Measurements from ENCODE around the gene MRPS22.

Gene MRPS22

DNA sequence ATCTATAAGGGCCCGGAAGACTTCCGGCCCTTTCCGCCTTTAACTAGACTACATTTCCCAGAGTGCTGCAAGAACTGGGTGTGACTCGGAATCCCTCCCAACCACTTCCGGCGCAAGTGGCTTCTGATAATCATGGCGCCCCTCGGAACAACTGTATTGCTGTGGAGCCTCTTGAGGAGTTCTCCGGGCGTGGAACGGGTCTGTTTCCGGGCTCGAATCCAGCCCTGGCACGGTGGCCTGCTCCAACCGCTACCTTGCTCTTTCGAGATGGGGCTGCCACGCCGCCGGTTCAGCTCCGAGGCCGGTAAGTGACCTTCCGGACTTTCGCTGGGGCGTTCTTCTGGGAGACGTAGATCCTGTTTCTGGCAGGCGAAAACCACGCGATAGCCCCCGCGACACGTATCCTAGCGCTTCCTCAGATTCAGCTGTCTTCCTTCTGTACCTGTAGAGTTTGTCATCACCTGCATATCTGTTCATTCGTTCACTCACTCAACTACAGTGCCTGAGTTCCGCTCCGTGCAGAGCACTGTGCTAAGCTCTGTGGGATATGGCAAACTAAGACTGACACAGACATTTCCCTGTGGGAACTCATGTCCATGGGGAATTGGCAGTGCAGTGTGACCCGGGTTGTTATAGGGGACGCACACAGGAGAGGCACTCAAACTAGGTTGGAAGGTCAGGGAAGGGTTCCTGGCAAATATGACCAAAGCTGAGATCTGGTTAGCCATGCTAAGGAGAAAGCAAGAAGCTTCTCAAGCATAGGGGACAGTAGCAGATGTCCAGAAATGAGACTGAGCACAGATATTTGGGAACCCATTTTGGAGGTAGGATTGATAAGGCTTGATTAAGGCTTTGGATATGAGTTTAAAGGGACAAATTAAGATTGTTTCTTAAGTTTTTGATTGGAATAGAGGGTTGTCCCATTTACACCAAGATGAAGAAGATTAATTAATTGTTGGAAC is at the start of gene MRPS22:
Gene MRPS22, plus strand, starts transcription at position 126 of the 962 bp plus-strand sequence. Its CDS starts 7 bp downstream, at position 133.
- DNase-seq (ENCODE audit: low read depth in 2 of 2), result peak; percentile 73 to 77

DNA sequence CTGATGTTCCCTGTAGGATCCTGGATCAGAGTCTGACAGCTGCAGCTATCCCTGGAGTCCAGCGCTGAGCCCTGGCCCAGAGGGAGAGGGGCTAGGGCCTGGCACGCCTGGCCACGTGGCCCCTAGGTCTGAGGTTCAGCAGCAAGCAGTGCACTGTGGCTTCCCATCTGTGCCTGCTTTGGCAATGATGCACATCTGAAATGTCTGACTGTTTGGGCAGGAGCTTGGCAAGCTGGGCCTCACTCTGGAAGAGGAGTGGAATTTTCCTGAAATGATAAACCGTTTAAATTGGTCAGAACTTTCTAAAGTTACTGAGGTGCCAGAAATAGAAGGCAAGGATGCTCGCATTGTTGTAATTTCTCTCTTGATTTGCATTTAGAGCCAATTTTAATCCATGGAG is 48.8 kb upstream of the MRPS22 start:
- DNase-seq (ENCODE audit: low read depth in 2 of 2), result no peak

DNA sequence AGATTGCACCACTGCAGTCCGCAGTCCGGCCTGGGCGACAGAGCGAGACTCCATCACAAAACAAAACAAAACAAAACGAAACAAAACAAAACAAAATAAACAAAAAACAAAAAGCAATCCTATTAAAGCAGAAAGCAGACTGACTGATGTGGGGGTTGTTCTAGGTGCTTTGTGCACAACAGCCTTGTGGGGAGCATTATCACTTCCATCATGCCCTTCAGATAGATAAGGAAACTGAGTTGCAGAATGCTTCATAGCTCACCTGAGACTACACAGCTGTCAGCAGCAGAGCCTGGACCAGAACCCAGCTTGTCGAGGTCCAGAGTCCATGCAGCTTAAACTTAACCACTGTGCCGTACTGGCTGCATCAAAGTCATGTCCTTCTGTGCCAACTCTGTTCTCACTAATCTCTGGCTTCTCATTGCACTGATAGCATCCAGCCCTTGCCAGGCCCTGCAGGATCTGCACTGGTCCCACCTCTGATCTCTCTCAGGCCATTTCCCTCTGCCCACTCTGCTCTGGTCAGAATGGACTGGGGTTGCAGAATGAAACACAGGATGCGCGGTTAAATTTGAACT is 47.6 kb upstream of the MRPS22 start:
- no peak for DNase-seq (ENCODE audit: low read depth in 2 of 2)

DNA sequence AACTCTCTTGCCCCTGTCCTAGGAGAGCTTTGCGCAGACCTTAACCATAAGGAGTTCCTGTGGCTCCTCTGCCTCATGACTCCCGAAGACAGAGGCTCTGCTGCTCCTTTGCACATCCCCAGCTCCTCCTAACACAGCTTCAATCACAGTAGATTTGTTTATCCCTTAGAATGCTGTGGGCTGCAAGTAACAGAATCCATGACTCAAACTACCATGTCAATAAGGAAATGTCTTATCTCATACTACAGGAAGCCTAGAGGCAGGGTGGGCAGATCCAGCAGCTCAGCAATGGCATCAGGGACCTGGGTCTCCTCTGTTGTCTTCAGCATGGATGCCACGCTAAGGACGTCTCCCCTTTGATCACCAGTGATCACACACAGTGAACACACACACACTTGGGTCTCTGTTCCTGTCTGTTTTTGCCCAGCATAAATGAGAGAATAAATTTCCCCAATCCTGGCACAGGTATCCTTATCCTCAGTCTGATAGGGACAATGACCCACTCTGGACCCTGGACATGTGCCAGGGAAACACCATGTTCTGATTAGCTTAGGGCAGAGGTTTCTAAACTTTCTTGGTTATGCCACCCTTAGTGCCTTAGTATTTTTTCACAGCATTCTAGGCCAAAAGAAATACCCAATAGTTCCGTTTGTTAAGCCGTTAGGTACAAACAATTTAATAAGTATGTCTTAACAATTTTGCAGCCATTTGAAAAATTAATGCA is 46.1 kb upstream of the MRPS22 start:
- DNase-seq (ENCODE audit: low read depth in 2 of 2), result no peak

DNA sequence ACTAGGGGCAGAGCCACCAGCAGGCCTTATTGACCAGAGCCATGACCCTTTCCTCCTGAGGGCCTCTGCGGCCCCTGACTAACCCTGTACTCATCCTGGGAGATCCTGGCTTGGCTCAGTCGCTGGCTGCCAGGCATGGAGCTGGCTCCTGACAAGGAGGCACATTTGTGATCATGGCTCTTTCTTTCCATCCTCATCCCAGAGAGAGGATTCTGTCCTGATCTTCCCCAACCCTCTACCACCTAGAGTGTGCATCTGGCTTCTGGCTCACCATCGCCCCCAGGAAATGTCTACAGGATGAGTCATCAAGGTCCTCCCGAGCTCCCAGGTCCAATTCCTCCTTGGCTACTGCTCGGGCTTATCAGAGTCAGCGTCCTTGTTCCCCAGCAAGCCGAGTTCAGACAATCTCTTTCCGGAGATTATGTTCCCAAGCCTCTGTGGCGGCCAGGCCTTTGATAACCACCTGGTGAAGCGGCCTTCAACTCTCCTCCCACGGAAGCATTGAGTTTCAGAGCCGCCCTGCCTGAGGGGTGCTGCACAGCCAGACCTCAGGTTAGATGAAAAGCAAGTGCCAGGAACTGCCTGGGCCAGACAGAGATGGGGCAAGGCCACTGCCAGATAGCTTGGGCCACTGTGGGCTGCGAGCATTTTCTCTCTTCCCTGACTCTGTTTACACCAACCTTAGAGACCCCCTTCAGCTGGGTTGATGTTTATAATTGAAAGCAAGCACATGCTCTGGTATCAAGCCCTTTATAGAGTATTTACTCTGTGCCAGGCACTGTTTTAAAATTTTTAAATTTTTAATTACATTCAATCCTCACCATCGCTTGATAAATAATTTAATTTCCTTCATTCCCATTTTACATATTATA is 44.3 kb upstream of the MRPS22 start:
- no peak for DNase-seq (ENCODE audit: low read depth in 2 of 2)

DNA sequence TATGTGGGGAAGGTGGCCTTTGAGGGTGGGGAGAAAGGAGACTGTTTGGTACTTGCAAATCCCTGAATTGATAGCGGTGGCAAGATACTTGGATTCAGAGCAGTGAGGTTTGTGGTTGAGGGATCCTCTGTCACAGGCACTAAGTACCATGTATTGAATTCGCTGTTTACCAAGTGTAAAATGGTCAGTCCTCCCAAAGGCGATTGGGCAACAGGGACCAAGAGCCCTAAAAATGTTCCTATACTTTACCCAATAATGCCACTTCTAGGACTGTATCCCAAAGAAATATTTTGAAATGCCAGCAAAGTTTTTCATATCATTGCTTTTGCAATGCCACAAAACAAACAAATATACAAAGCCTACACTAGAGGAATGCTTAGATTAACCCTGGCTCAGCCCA is 43.4 kb upstream of the MRPS22 start:
- DNase-seq (ENCODE audit: low read depth in 2 of 2), result no peak

DNA sequence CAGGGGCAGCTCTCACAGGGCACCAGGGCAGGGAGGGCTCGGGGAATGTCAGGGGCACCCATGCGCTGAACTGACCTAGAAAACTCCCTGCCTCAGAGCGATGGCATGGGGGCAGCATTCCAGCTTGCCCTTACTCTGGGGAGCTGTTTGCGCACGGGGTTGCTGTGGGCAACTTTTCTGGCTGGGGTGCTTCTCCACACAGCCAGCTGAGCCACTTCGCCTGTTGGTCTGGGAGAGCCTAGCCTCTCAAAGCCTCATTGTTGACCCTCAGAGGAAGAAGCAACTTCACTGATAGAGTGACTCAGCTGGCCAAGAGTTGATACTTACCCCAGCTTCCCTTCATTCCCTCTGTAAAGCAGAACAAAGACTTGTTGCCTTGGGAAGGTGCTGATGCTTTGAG is 42.6 kb upstream of the MRPS22 start:
- no peak for DNase-seq (ENCODE audit: low read depth in 2 of 2)

DNA sequence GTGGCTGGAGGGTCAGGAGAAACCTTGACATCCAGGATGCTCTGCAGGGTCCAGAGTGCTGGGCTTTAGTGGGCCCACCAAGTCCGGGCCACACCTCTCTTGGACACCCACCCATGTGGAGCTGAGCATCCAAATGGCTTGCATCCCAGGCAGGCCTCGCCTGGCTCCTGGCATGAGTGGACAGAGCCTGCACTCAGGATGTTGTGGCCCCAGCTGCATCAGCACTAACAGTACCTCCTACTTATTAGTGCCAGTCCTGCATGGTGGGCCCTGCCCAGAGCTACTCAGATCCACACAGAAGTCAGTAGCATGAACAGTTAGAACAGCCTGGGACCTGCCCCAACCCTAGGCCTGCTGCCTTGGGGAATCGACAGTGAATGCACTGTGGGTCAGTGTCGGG is 42.2 kb upstream of the MRPS22 start:
- no peak for DNase-seq (ENCODE audit: low read depth in 2 of 2)

DNA sequence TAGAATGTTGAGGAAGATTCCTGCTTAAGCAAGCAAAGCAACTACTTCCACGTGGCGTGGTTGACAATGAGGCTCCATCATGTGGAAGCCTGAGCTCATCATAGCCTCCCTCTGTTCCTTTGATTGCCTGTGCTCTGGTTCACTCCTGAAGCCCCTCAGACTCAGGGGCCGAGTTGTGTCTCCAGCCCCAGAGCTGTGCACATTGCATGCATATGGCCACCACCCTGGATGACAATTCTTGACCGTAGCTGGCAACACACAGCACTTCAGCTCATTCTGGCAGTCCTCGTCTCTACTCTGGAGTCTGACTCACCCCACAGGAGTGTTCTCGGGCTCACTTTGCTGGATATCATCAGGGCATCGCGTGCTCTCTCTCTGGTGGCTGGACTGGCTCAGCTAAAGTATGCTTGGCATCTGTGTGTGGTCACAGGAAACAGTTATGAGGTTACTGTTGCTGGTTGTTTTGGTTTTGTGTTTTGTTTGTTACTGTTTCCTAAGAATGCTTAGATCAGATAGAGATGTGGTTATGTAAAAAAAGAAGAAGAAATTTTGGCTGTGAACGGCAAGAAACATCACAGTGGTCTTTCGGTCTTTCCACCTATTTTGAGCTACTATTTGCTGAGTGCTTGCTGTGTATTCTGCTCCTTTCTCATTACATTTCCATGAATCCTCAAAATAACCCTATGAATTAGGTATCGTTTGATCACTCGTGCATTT is 41.6 kb upstream of the MRPS22 start:
- no peak for DNase-seq (ENCODE audit: low read depth in 2 of 2)

DNA sequence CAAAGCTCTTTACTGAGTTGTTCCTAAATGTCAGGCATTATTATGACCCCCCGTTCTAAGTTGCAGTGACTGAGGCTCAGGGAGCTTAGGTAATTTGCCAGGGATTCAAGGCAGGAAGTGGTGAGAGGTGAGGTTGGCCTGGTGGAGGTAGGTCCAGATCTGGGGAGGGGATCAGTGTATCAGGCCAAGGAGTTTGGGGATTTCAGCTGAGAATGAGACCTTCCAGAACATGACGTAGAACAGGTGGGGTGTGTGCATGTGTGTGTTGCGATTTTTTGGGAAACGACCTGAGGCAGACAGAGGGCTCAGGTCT is 41.1 kb upstream of the MRPS22 start:
- no peak for DNase-seq (ENCODE audit: low read depth in 2 of 2)

DNA sequence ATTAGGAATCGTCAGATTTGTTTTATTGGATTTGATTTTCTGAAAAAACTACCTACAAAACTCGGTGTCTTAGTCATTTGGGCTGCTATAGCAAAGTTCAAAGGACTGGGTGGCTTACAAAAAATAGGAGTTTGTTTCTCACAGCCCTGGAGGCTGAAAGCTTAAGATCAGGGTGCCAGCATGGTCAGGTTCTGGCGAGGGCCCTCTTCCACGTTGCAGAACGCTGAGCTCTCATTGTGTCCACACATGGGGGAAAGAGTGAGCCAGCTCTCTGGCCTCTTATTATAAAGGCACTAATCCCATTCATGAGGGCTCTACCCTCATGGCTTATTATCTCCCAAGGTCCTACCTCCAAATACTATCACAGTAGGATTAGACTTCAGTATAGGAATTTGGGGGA is 40.6 kb upstream of the MRPS22 start:
- DNase-seq (ENCODE audit: low read depth in 2 of 2), result no peak

DNA sequence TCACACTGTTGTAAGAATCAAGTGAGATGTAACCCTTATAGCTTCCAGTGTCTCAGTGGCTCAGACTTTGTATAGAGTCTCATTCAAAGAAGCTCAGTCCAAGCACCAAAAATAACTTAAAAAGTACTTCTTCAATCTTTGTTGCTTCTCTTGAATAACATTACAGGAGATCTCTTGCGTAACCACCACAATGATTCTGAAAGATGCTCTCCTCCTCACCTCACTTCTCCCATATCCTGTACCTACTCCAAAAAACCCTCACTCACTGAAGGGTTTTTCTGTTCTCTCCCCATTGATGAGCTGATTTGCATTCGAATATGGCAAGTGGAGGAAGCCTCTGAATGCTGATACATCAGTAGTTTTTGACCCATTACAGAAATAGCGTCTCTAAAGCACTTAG is 39.4 kb upstream of the MRPS22 start:
- no peak for DNase-seq (ENCODE audit: low read depth in 2 of 2)

DNA sequence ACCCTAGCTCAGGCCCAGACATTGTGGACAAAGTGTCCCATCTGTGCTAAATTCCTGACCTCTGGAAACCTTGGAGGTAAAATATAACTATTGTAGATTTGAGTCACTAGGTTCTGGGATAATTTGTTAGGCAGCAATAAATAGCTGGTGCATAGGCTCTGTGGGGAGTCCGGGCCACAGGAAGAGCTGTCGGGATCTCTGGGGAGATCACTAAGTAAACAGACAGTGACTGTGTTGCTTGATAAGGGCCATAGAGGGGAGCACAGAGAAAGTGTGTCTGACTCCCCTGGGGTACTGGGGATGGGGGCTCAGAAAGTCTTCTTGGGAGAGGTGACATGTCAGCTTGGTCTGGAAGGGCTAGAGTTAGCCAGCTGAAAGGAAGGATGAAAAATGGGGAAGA is 37.7 kb upstream of the MRPS22 start:
- no peak for DNase-seq (ENCODE audit: low read depth in 2 of 2)

DNA sequence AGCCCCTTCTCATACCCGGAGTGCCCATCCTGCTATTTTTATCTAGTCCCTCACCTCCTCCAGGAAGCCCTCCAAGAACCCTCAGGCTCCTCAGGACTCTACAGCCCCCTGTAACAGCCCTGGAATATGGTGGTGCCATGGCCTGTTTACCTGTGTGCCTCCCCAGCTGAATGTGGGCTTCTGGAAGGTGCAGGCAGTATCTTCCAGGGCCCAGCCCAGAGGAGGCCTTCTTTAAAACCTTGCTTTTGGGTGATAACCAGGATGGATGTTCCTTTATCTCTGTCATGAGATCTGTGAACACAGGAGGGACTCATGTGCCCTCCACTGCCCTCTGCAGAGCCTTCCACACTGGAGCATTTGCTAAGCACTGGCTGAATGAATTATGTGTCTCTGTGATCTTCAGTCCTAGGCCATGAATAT is 36.7 kb upstream of the MRPS22 start:
- no peak for DNase-seq (ENCODE audit: low read depth in 2 of 2)

DNA sequence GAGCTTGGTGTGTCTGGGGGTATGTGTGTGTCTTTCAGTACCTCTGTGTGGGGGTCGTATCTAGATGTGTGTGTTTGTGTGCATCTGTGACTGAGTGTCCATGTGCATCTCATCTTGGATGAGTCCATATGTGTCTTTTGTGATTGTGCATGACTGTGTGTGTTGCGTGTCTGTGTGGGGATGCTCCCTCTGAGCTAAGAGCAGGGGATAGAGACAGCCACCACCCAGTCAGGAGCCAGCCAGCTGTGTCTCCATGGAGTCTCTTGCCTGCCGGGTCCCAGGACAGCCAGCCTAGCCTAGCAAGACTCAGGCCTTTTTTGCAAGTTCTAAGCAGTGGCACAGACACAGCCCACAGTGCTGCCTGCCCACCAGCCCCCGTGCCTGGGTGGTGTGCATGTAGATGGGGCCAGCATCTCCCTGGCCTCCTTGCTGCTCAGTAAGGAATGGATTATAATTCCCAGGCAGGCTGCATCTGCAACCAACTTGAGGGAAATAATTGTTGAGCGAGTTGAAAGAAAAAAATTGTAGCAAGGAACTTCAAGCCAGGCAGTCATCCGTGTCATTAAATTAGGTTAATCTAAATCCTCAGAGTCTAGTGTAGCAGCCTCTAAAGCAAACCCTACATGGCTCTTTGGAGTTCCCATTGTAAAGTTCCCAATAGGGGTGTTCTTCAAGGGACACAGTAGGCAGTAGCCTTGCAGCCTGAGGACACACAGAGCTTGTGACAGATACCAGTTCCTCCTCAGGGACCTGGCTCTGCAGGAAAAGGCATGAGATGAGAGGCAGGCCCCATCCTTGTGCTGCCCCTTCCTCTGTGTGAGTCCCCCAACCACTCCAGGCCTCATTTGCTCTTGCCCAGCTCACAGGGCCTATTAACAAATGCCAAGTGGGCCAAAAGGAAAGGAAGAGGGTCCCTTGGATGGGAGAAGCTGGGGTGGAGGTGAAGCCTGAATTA is 35.9 kb upstream of the MRPS22 start:
- no peak for DNase-seq (ENCODE audit: low read depth in 2 of 2)

DNA sequence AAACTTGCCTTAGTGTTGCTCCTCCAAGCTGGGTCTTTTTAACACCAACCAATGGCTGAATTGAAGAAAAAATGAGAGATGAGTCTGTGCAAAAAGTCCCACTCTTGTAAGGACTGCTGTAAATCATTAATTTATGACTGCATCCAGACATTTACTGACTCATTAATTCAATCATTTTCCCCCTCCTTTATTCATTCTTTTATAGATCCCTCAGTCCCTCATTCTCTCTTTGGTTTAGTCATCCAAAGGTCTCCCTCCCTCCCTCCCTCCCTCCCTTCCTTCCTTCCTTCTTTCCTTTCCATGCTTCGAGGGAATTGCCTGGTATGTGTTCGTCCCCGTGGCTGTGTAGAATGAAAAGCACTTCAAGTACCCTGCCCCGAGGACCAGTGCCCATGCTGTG is 35.3 kb upstream of the MRPS22 start:
- no peak for DNase-seq (ENCODE audit: low read depth in 2 of 2)

DNA sequence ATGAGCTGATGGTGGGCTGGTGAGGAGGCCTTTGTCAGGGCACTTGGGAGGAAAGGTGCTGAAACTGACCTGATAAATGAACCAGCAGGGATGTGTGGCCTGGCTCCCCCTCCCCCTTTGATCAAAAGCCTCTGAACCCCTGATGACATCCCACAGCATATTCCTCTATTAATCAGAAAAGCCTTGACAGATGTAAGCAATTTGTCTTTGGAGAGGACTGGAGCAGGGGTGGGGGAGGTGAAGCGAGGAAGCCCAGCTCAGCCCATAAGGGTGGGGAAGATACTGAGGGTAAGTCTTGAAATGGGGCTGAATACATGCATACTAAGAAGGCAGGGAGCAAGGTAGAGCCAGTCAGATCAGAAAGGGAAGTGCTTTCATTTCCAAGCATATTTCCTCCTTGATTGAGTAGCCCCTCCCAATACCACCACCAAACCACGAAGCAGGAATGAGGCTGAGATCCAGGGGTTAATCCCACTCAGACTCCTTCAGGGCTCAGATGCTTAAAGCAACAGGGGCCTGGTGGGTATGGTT is 34.7 kb upstream of the MRPS22 start:
- no peak for DNase-seq (ENCODE audit: low read depth in 2 of 2)

DNA sequence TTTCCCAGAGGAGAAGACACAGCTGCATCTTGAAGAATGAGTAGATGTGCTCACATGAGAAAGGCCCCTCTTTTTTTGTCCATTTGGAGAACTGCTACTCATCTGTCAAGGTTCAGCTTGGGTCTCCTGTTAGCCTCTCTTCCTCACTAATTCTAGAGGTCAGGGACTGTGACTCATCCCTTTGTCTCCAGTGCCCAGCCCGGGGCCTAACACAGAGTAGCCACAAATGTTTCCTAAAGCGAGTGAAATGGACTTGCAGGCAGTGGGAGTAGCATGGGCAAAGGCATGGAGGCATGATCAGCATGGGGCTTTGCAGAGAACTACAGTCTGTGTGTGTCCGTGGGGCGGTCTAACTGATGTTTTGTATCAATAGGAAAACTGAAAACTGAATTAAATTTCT is 33.9 kb upstream of the MRPS22 start:
- no peak for DNase-seq (ENCODE audit: low read depth in 2 of 2)

DNA sequence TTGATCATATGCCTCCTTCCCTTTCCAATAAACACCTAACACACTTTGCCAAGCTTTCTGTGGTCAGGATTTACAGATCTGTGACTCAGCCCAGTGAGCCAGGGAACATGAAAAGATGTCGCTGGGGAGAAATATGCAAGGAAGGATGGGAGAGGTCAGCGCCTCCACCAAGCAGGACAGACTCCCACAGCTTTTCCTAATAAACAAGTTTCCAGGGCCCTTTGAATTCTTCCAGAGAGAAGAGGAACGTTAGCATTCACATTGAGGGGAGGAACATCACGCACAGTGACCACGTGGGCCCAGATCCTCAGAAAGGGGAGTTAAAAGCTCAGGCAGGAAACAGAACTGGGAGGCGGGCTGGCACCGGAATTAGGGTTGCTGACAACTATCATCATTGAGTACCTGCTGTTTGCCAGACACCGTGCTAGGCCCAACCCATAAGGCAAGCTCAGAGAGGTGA is 33.3 kb upstream of the MRPS22 start:
- DNase-seq (ENCODE audit: low read depth in 2 of 2), result no peak

DNA sequence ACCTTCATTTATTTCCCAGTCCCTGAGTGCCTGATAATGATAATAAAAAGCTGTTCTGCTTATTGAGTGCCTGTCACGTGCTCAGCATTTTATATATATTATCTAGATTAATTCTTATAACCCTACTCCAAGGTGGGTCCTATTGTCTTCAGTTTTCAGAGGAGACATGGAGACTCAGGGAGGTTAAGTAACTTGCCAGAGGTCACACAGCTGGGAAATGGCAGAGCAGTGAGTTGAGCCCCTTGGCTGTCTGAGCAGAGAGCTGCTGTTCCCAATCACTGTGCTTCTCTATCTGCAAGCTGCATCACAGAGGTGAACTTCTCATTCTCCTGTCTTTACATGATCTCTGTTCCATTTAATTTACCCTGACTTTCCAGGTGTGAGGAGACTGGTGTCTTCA is 32.3 kb upstream of the MRPS22 start:
- DNase-seq (ENCODE audit: low read depth in 2 of 2), result no peak
